HepG2 (cell line): ENCODE results near the gene MLN. TPM values are rescaled to one million over a fixed set of nuclear protein-coding genes. Genes with fewer than 3 reads are reported as not detected.

Experiments
- ATAC-seq: fragments of 200-7000 bp; cut with Tn5 transposase; 3 replicates; pipeline ENCODE4 v1.9.1; 2020; ENCODE audit warnings: mild to moderate bottlenecking, moderate library complexity
- BruUV-seq: library from RNA; stranded (reverse); fragments of 400-500 nt; replicated peaks from 2 replicates; lab custom pipeline; 2021; lab: Mats Ljungman, UMichigan
- CTCF ChIA-PET: fragments of 300-600 bp; formaldehyde crosslinking; extraction: SDS; loops from one replicate; lab custom pipeline; 2021; ENCODE audit warnings: low total read pairs, inconsistent platforms, low intra/inter-chr PET ratio; lab: Yijun Ruan, JAX
- POLR2A ChIA-PET: fragments of 350-600 bp; sonication (Branson Sonifier 250); formaldehyde crosslinking; loops from one replicate; lab custom pipeline; 2020; ENCODE audit warnings: antibody characterized with exemption, inconsistent platforms; lab: Yijun Ruan, JAX
- DNase-seq: peaks from one replicate; pipeline ENCODE4 v3.0.0-alpha.2; 2015; ENCODE audit warnings: low spot score
- FAIRE-seq: peaks from 3 replicates; lab custom pipeline; 2011; peaks lifted over from hg19 to GRCh38; lab: Jason Lieb, UNC
- H2AFZ ChIP-seq: one replicate; pipeline ENCODE4 v1.6.1; 2011; ENCODE audit warnings: low read length, inconsistent platforms
- H3K27ac ChIP-seq: fragments of 300-600 bp; 3 replicates; pipeline ENCODE4 v1.8.0; 2011; ENCODE audit warnings: mixed run types, mild to moderate bottlenecking, mixed read lengths, low read length, inconsistent platforms; ENCODE audit not compliant: insufficient read depth; ENCODE audit errors: extremely low read length
- H3K27me3 ChIP-seq, 2 experiments: fragments of 200-600 bp in 1 of 2; 2 replicates in 1 of 2; 3 replicates in 1 of 2; pipeline versions ENCODE4 v1.6.0 to v1.8.0; 2011; ENCODE audit warnings: low read length in 2 of 2, mild to moderate bottlenecking in 2 of 2, moderate library complexity in 2 of 2, inconsistent platforms in 1 of 2; ENCODE audit not compliant: insufficient read depth in 2 of 2, control insufficient read depth in 1 of 2
- H3K36me3 ChIP-seq, 2 experiments: fragments of 200-600 bp in 1 of 2; replicated peaks in 1 of 2; 2 replicates in 1 of 2; 3 replicates in 1 of 2; pipeline versions ENCODE4 v1.5.1 to v1.8.0; 2011; ENCODE audit warnings: low read length in 2 of 2, inconsistent platforms in 1 of 2; ENCODE audit not compliant: insufficient read depth in 2 of 2, control insufficient read depth in 1 of 2
- H3K4me1 ChIP-seq: 2 replicates; pipeline ENCODE4 v1.5.1; 2012; ENCODE audit warnings: low read length, inconsistent platforms; ENCODE audit not compliant: insufficient read depth
- H3K4me2 ChIP-seq: 2 replicates; pipeline ENCODE4 v1.6.0; 2011; ENCODE audit warnings: low read depth, low read length, inconsistent platforms
- H3K4me3 ChIP-seq, 3 experiments: fragments of 200-600 bp in 1 of 3; sonication (generic), shearing (Covaris generic) in 1 of 3; replicated peaks in 1 of 3; 2 replicates each; pipeline ENCODE4 v1.5.1; 2011 to 2016; ENCODE audit warnings: low read length in 3 of 3, inconsistent platforms in 2 of 3, low read depth in 2 of 3, mild to moderate bottlenecking in 2 of 3, control low read depth in 1 of 3, mixed read lengths in 1 of 3; ENCODE audit not compliant: insufficient read depth in 1 of 3
- H3K79me2 ChIP-seq: one replicate; pipeline ENCODE4 v1.6.1; 2011; ENCODE audit warnings: low read length, inconsistent platforms; ENCODE audit not compliant: insufficient read depth
- H3K9ac ChIP-seq: 2 replicates; pipeline ENCODE4 v1.6.0; 2011; ENCODE audit warnings: mild to moderate bottlenecking, low read depth, low read length, inconsistent platforms; ENCODE audit not compliant: insufficient read depth
- H3K9me3 ChIP-seq: 2 replicates; pipeline ENCODE4 v1.5.1; 2012; ENCODE audit warnings: mild to moderate bottlenecking, low read length
- H4K20me1 ChIP-seq: 2 replicates; pipeline ENCODE4 v1.6.0; 2011; ENCODE audit warnings: inconsistent platforms, mild to moderate bottlenecking, low read length, moderate library complexity; ENCODE audit not compliant: insufficient read depth
- ETV5 ChIP-seq: IDR thresholded peaks from 2 replicates; pipeline ENCODE4 v1.6.1; 2018; ENCODE audit warnings: missing biosample characterization, missing genetic modification reagents, inconsistent platforms, borderline replicate concordance
- HIVEP1 ChIP-seq: sonication (generic); formaldehyde crosslinking; IDR thresholded peaks from 2 replicates; pipeline ENCODE4 v1.4.0; 2020; ENCODE audit warnings: mild to moderate bottlenecking, missing genetic modification reagents
- NFIB ChIP-seq: sonication (generic); formaldehyde crosslinking; IDR thresholded peaks from 2 replicates; pipeline ENCODE4 v1.9.0; 2021; ENCODE audit warnings: missing genetic modification reagents, mild to moderate bottlenecking, borderline replicate concordance
- PHB2 ChIP-seq: fragments of 450-650 bp; IDR thresholded peaks from 2 replicates; pipeline ENCODE4 v1.6.1; 2018; ENCODE audit not compliant: partially characterized antibody
- RBM22 ChIP-seq: fragments of 200-400 bp; formaldehyde crosslinking; optimal IDR thresholded peaks from 2 replicates; pipeline ENCODE3; 2017; ENCODE audit warnings: mild to moderate bottlenecking, low read length, moderate library complexity
- SOX6 ChIP-seq, 2 experiments: fragments of 450-650 bp in 1 of 2; sonication (generic) in 1 of 2; formaldehyde crosslinking in 1 of 2; IDR thresholded peaks; 2 replicates each; pipeline versions ENCODE4 v1.4.0 to v1.6.1; 2017 to 2020; ENCODE audit warnings: antibody characterized with exemption in 1 of 2, mild to moderate bottlenecking in 1 of 2, missing genetic modification reagents in 1 of 2
- TAF1 ChIP-seq: sonication (generic); formaldehyde crosslinking; IDR thresholded peaks from 2 replicates; pipeline ENCODE4 v1.4.0; 2020; ENCODE audit warnings: missing genetic modification reagents
- U2AF2 ChIP-seq: fragments of 200-400 bp; formaldehyde crosslinking; IDR thresholded peaks from 2 replicates; pipeline ENCODE4 v1.6.1; 2017; ENCODE audit warnings: low read depth, mild to moderate bottlenecking, low read length
- YY1 ChIP-seq: IDR thresholded peaks from 2 replicates; pipeline ENCODE4 v1.6.1; 2011; ENCODE audit warnings: low read length, low read depth, moderate library complexity, mild to moderate bottlenecking; ENCODE audit not compliant: insufficient read depth, insufficient replicate concordance
- ZBTB3 ChIP-seq: sonication (generic); formaldehyde crosslinking; IDR thresholded peaks from 2 replicates; pipeline ENCODE4 v1.4.0; 2020; ENCODE audit warnings: low read depth, mild to moderate bottlenecking, moderate library complexity, missing genetic modification reagents, borderline replicate concordance
- ZBTB7A ChIP-seq: sonication (generic); formaldehyde crosslinking; IDR thresholded peaks from 2 replicates; pipeline ENCODE4 v1.8.0; 2022; ENCODE audit warnings: mild to moderate bottlenecking, missing genetic modification reagents
- ZNF17 ChIP-seq: sonication (generic); formaldehyde crosslinking; IDR thresholded peaks from 2 replicates; pipeline ENCODE4 v1.5.0; 2020; ENCODE audit warnings: mild to moderate bottlenecking, missing genetic modification reagents
- ZNF263 ChIP-seq: sonication (generic); formaldehyde crosslinking; IDR thresholded peaks from 2 replicates; pipeline ENCODE4 v1.4.0; 2020; ENCODE audit warnings: missing genetic modification reagents
- ZNF510 ChIP-seq: sonication (generic); formaldehyde crosslinking; IDR thresholded peaks from 2 replicates; pipeline ENCODE4 v1.4.0; 2020; ENCODE audit warnings: low read depth, mild to moderate bottlenecking, missing genetic modification reagents
- ZNF678 ChIP-seq: sonication (generic); formaldehyde crosslinking; IDR thresholded peaks from 2 replicates; pipeline ENCODE4 v1.4.0; 2020; ENCODE audit warnings: mild to moderate bottlenecking, missing genetic modification reagents
- WGBS: methylation state at CpG from one replicate; pipeline ENCODE4 v1.1.6; 2017; ENCODE audit warnings: low lambda C conversion rate; 5-methylcytosine and 5-hydroxymethylcytosine counted together
- in situ Hi-C: cut with HindIII; loops from 2 replicates; pipeline ENCODE4 v1.10.0; 2017; ENCODE audit warnings: low pct_unique_long_range_greater_than_20kb; ENCODE audit not compliant: extremely low pct_ligation_motif_present
- intact Hi-C: fragments of 100-400 bp; cut with micrococcal nuclease; formaldehyde crosslinking; loops from one replicate; pipeline ENCODE4 v1.10.0; 2022; ENCODE audit not compliant: unreplicated experiment
- polyA plus RNA-seq, 8 experiments: library from polyadenylated mRNA; depleted of rRNA in 3 of 8; stranded (reverse) in 7 of 8; unstranded in 1 of 8; fragments of >200 nt; fragmentation: Illumina TruSeq in 4 of 8; extraction: Trizol in 4 of 8; gene quantifications; 2 replicates each; pipeline versions ENCODE4 v1.2.1 to v1.2.3, GENCODE V29; 2011 to 2016; ENCODE audit warnings: low read depth in 4 of 8, missing spikeins in 1 of 8, mixed read lengths in 1 of 8; ENCODE audit not compliant: insufficient read depth in 1 of 8
- total RNA-seq, 5 experiments: library from RNA; depleted of rRNA; stranded (reverse); fragments of >200 nt; fragmentation: Illumina TruSeq; extraction: Trizol; gene quantifications; 2 replicates each; pipeline ENCODE4 v1.2.3, GENCODE V29; 2016; ENCODE audit warnings: low read depth in 1 of 5
- TF ChIP-seq, protein P1 (sequence below): sonication (generic); formaldehyde crosslinking; conservative IDR thresholded peaks from 2 replicates; pipeline ENCODE4 v1.4.0; 2020; ENCODE audit warnings: missing genetic modification reagents
- TF ChIP-seq, protein P2 (sequence below): sonication (generic); formaldehyde crosslinking; IDR thresholded peaks from 2 replicates; pipeline ENCODE4 v1.8.0; 2022; ENCODE audit warnings: mild to moderate bottlenecking, missing genetic modification reagents; ENCODE audit not compliant: insufficient replicate concordance
- TF ChIP-seq, protein P3 (sequence below): IDR thresholded peaks from 2 replicates; pipeline ENCODE4 v1.6.1; 2016; ENCODE audit warnings: missing genetic modification reagents, missing compliant biosample characterization
- TF ChIP-seq, protein P4 (sequence below): sonication (generic); formaldehyde crosslinking; IDR thresholded peaks from 2 replicates; pipeline ENCODE4 v1.4.0; 2020; ENCODE audit warnings: mild to moderate bottlenecking, missing genetic modification reagents

The MLN gene
- total and polyA plus RNA-seq, 2 of the 13 experiments (the other 11 are each of a cell fraction or from before 2014, with no cell fraction given): not detected

DNA sequence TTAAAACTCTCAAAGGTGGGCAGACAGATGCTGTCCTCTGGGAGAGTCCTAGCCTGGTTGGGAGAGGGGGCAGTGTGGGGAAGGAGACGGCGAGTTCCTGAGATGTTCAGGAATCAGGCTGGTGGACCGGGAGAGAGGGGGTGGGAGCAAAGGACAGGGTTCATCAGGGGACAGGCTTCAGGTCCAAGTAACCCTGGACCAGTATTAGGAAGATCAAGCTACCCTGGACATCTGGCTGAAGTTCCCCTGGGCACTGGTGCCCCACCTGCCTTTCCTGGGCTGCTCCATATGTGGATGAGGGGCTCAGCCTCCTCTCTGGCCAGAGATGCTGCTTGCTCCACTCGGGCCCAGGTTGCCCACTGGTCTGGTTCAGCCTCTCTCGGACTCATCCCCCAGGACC is 56.0 kb downstream of the MLN start:
- H3K79me2 ChIP-seq: no peaks in the 10 kb centered on the region
- no peak for ATAC-seq
- TF ChIP-seq NFIB (CRISPR knock-in tag): no peak
- TF ChIP-seq U2AF2: no peak
- TF ChIP-seq ETV5 (CRISPR knock-in tag): no peak
- TF ChIP-seq, protein P1, sequence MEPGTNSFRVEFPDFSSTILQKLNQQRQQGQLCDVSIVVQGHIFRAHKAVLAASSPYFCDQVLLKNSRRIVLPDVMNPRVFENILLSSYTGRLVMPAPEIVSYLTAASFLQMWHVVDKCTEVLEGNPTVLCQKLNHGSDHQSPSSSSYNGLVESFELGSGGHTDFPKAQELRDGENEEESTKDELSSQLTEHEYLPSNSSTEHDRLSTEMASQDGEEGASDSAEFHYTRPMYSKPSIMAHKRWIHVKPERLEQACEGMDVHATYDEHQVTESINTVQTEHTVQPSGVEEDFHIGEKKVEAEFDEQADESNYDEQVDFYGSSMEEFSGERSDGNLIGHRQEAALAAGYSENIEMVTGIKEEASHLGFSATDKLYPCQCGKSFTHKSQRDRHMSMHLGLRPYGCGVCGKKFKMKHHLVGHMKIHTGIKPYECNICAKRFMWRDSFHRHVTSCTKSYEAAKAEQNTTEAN (CRISPR knock-in tag): no peak
- TF ChIP-seq, protein P2, sequence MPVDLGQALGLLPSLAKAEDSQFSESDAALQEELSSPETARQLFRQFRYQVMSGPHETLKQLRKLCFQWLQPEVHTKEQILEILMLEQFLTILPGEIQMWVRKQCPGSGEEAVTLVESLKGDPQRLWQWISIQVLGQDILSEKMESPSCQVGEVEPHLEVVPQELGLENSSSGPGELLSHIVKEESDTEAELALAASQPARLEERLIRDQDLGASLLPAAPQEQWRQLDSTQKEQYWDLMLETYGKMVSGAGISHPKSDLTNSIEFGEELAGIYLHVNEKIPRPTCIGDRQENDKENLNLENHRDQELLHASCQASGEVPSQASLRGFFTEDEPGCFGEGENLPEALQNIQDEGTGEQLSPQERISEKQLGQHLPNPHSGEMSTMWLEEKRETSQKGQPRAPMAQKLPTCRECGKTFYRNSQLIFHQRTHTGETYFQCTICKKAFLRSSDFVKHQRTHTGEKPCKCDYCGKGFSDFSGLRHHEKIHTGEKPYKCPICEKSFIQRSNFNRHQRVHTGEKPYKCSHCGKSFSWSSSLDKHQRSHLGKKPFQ (CRISPR knock-in tag): no peak
- no peak for TF ChIP-seq YY1
- TF ChIP-seq ZNF510 (CRISPR knock-in tag): no peak
- TF ChIP-seq, protein P3, sequence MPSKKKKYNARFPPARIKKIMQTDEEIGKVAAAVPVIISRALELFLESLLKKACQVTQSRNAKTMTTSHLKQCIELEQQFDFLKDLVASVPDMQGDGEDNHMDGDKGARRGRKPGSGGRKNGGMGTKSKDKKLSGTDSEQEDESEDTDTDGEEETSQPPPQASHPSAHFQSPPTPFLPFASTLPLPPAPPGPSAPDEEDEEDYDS: no peak
- TF ChIP-seq HIVEP1 (CRISPR knock-in tag): no peak
- no peak for TF ChIP-seq ZBTB3 (CRISPR knock-in tag)
- no peak for TF ChIP-seq ZNF263
- TF ChIP-seq, protein P4, sequence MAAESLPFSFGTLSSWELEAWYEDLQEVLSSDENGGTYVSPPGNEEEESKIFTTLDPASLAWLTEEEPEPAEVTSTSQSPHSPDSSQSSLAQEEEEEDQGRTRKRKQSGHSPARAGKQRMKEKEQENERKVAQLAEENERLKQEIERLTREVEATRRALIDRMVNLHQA (CRISPR knock-in tag): no peak
- TF ChIP-seq ZNF17: no peak
- TF ChIP-seq TAF1 (CRISPR knock-in tag): no peak
- TF ChIP-seq SOX6 (IDR thresholded peaks at IDR 0.05): no peak
- TF ChIP-seq SOX6 (CRISPR knock-in tag; IDR thresholded peaks at IDR 0.05): no peak
- no peak for TF ChIP-seq RBM22
- TF ChIP-seq PHB2: no peak
- no peak for TF ChIP-seq ZNF678 (CRISPR knock-in tag)
- no peak for TF ChIP-seq ZBTB7A (CRISPR knock-in tag)
- H3K4me3 ChIP-seq: no peak overlapping the region
- no peak overlapping the region for H3K4me2 ChIP-seq
- H3K9ac ChIP-seq: no peak overlapping the region
- H3K27me3 ChIP-seq: peaks cover 4 to 48% of the 10 kb centered on the region in 2 experiments; a peak in 4 of 5 replicates
- CTCF ChIA-PET: no interaction called here
- no peak for FAIRE-seq
- POLR2A ChIA-PET: no interaction called here
- no peak overlapping the region for H2AFZ ChIP-seq
- H3K9me3 ChIP-seq: no peaks in the 10 kb centered on the region
- no peaks in the 10 kb centered on the region for H4K20me1 ChIP-seq
- H3K4me1 ChIP-seq: peaks cover 67% of the 10 kb centered on the region
- no TSS peak for BruUV-seq
- in situ Hi-C loops: no loop called here
- no peaks in the 10 kb centered on the region for H3K36me3 ChIP-seq
- H3K27ac ChIP-seq: no peak overlapping the region
- no peak for DNase-seq
- 20% methylated on average over 5 of the region's 5 CpGs for WGBS
- intact Hi-C loops: no loop called here
